BE2C (cell line): ENCODE measurements around the gene ADAMTS12.
"Not testable (repeated sequence)": the region's sequence is repeated elsewhere in the genome, so short reads cannot be mapped to it uniquely, and the experiment has no call there.

Experiments used
- DNase-seq: peaks from one replicate; pipeline ENCODE4 v3.0.0-alpha.2; 2020
- H3K27me3 ChIP-seq: fragments of 250-450 bp; sonication (Bioruptor Pico); 2 replicates; pipeline ENCODE4 v1.5.1; 2020; ENCODE audit warnings: mild to moderate bottlenecking
- H3K36me3 ChIP-seq: fragments of 250-450 bp; sonication (Bioruptor Pico); 2 replicates; pipeline ENCODE4 v1.5.1; 2020; ENCODE audit warnings: mild to moderate bottlenecking
- H3K4me1 ChIP-seq: fragments of 250-450 bp; sonication (Bioruptor Pico); 2 replicates; pipeline ENCODE4 v1.5.1; 2020
- H3K4me3 ChIP-seq: 2 replicates; pipeline ENCODE4 v1.5.1; 2011; ENCODE audit warnings: low read depth, low read length
- H3K9me3 ChIP-seq: fragments of 250-450 bp; sonication (Bioruptor Pico); 2 replicates; pipeline ENCODE4 v1.5.1; 2020
- TF ChIP-seq, protein P1 (sequence below): IDR thresholded peaks from 2 replicates; pipeline ENCODE4 v1.5.1; 2012; ENCODE audit warnings: mild to moderate bottlenecking, low read depth, low read length

ADAMTS12 gene

DNA sequence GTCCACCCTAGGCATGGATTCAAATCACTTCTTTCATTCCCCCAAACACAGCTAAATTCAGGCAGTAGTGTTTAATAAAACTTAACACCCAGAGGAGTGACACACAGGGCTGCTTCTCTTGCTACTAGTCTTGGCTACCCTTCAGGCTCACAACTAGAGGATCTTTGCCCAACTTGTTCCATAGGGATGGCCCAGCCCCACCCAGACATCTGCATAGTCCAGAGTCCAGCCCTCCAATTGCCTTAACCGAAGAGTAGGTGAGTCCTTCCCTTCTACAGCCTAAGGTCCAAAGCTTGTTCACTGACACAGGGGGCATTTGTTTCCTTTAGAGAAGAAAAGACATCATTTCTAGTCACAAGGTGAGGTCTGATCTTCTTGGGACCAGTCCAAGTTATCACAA, 29.2 kb upstream of the ADAMTS12 start:
- Histone ChIP-seq H3K27me3 (no peaks in the 10 kb centered on the region), H3K36me3 (no peaks in the 10 kb centered on the region), H3K4me3 (no peak overlapping the region), H3K4me1 (no peaks in the 10 kb centered on the region), H3K9me3 (no peaks in the 10 kb centered on the region)
- DNase-seq = no peak
- TF ChIP-seq, protein P1, sequence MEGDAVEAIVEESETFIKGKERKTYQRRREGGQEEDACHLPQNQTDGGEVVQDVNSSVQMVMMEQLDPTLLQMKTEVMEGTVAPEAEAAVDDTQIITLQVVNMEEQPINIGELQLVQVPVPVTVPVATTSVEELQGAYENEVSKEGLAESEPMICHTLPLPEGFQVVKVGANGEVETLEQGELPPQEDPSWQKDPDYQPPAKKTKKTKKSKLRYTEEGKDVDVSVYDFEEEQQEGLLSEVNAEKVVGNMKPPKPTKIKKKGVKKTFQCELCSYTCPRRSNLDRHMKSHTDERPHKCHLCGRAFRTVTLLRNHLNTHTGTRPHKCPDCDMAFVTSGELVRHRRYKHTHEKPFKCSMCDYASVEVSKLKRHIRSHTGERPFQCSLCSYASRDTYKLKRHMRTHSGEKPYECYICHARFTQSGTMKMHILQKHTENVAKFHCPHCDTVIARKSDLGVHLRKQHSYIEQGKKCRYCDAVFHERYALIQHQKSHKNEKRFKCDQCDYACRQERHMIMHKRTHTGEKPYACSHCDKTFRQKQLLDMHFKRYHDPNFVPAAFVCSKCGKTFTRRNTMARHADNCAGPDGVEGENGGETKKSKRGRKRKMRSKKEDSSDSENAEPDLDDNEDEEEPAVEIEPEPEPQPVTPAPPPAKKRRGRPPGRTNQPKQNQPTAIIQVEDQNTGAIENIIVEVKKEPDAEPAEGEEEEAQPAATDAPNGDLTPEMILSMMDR = no peak

DNA sequence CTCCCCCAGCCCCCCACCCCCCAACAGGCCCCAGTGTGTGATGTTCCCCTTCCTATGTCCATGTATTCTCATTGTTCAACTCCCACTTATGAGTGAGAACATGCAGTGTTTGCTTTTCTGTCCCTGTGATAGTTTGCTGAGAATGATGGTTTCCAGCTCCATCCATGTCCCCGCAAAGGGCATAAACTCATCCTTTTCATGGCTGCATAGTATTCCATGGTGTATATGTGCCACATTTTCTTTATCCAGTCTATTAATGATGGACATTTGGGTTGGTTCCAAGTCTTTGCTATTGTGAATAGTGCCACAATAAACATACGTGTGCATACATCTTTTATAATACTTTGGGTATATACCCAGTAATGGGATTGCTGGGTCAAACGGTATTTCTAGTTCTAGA, 23.1 kb upstream of the ADAMTS12 start:
- H3K4me1 ChIP-seq, DNase-seq, H3K4me3 ChIP-seq, H3K36me3 ChIP-seq, H3K9me3 ChIP-seq, H3K27me3 ChIP-seq: not testable (repeated sequence)

DNA sequence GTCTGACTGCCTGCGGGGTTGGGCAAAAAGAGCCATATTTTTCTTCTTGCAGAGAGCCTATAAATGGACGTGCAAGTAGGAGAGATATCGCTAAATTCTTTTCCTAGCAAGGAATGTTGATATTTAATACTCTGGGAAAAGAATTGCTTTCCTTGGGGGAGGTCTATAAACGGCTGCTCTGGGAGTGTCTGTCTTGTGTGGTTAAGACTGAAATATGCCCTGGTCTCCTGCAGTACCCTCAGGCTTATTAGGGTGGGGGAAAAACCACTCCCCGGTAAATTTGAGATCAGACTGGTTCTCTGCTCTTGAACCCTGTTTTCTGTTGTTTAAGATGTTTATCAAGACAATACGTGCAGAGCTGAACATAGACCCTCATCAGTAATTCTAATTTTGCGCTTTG, 14.5 kb upstream of the ADAMTS12 start:
- H3K9me3 ChIP-seq, H3K36me3 ChIP-seq, H3K4me1 ChIP-seq, H3K4me3 ChIP-seq, H3K27me3 ChIP-seq, DNase-seq: not testable (repeated sequence)

DNA sequence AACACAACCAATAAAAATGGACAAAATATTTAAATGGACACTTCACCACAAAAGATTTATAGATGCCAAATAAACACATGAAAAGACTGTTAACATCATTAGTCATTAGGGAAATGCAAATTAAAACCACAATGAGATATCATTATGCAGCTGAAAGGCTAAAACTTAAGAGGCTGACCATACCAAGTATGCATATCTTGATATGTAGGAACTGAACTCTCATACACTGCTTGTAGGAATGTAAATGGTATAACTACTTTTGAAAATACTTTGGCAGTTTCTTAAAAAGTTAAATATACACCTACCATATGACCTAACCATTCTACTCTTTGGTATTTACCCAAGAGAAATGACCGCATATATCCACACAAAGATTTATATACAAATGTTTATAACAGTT, 13.6 kb upstream of the ADAMTS12 start:
- Histone ChIP-seq H3K4me1 (no peaks in the 10 kb centered on the region), H3K36me3 (no peaks in the 10 kb centered on the region), H3K27me3 (no peaks in the 10 kb centered on the region), H3K4me3 (no peak overlapping the region), H3K9me3 (no peaks in the 10 kb centered on the region; the same call in 1 of the 2 replicates)
- TF ChIP-seq, protein P1 = no peak
- DNase-seq = no peak

DNA sequence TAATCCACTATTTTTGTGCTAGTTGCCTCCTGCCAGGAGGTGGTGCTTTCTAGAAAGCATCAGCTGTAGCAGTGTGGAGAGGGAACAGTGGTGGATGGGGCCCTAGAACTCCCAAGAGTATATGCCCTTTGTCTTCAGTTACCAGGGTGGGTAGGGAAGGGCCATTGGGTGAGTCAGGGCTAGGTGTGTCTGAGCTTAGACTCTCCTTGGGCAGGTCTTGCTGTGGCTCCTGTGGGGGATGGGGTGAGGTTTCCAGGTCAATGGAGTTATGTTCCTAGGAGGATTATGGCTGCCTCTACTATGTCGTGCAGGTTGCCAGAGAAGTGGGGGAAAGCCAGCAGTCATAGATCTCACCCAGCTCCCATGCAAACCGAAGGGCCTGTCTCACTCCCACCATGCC, 11.3 kb upstream of the ADAMTS12 start:
- no peaks in the 10 kb centered on the region for H3K4me1 ChIP-seq
- TF ChIP-seq, protein P1 = no peak
- DNase-seq = no peak
- no peaks in the 10 kb centered on the region; the same call in 1 of the 2 replicates for H3K9me3 ChIP-seq
- H3K4me3 ChIP-seq = no peak overlapping the region
- no peaks in the 10 kb centered on the region for H3K27me3 ChIP-seq
- no peaks in the 10 kb centered on the region for H3K36me3 ChIP-seq

DNA sequence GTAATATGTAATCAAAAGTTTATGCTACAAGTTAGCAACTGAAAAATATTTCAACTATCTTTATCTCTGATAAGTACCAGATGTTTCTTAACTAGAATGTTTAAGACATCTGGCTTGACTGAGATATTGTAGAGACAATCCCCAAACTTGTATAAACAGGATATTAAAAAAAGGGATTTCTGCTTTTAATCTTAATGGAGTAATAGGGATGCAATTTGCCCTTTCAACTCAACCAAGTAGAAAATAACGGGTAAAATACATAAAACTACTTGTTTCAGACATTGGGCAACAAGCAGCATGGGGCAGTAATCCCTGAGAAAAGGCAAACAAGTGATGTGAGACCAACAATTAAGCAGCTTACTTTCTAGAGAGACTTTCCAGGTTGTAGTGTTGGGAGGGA, 9.4 kb upstream of the ADAMTS12 start:
- DNase-seq = no peak
- Histone ChIP-seq H3K9me3 (no peaks in the 10 kb centered on the region; the same call in 1 of the 2 replicates), H3K27me3 (no peaks in the 10 kb centered on the region), H3K4me3 (no peak overlapping the region), H3K4me1 (no peaks in the 10 kb centered on the region), H3K36me3 (no peaks in the 10 kb centered on the region)
- TF ChIP-seq, protein P1 = no peak

DNA sequence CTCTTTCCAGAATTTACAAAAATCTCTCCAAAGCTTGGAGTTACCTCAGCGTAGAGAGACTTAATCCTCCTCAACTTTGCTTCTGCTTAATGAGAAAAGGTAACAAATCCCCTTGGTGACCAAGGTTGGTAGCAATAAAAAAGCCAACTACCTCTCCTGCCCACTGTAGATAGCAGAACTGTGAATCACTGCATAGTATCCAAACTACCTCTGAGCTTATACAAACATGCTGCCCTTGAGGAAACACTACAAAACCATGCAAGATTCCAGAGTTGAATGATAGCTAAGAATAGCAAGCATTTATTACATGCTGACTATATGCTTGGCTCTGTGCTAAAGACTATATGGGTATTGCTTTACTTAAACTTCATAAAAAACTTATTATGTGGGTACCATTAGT, 2.8 kb upstream of the ADAMTS12 start:
- H3K9me3 ChIP-seq = no peaks in the 10 kb centered on the region
- peaks cover 24% of the 10 kb centered on the region for H3K27me3 ChIP-seq
- no peak overlapping the region for H3K4me3 ChIP-seq
- no peak for DNase-seq
- no peaks in the 10 kb centered on the region for H3K36me3 ChIP-seq
- H3K4me1 ChIP-seq = no peaks in the 10 kb centered on the region
- TF ChIP-seq, protein P1 = no peak
